Effector memory CD8-positive, alpha-beta T cell (primary cell): Measurements from ENCODE around the gene TMEM132E.

ENCODE experiments used
- ATAC-seq: fragments of 150-1000 bp; cut with Tn5 transposase; replicated peaks from 2 replicates; pipeline ENCODE4 v1.10.0; 2021; ENCODE audit warnings: mild to moderate bottlenecking, moderate library complexity
- DNase-seq, 3 experiments: peaks; one replicate each; pipeline ENCODE4 v3.0.0; 2021
- H3K27ac Mint-ChIP-seq, 2 donors: one replicate each; pipeline ENCODE4 v1.8.0; 2022; ENCODE audit warnings: mild to moderate bottlenecking in 2 of 2, mixed read lengths in 2 of 2, moderate library complexity in 2 of 2
- H3K27me3 Mint-ChIP-seq, 2 donors: one replicate each; pipeline ENCODE4 v1.8.0; 2022; ENCODE audit warnings: mixed read lengths in 2 of 2
- H3K36me3 Mint-ChIP-seq: one replicate; pipeline ENCODE4 v1.8.0; 2022; ENCODE audit warnings: mild to moderate bottlenecking, moderate library complexity, mixed read lengths; ENCODE audit not compliant: insufficient read depth
- H3K4me1 Mint-ChIP-seq, 2 donors: one replicate each; pipeline ENCODE4 v1.8.0; 2022; ENCODE audit warnings: low read depth in 2 of 2, mixed read lengths in 2 of 2
- H3K4me3 Mint-ChIP-seq, 2 donors: one replicate each; pipeline ENCODE4 v1.8.0; 2022; ENCODE audit warnings: mild to moderate bottlenecking in 2 of 2, mixed read lengths in 2 of 2, moderate library complexity in 2 of 2
- H3K9me3 Mint-ChIP-seq, 2 donors: one replicate each; pipeline ENCODE4 v1.8.0; 2022; ENCODE audit warnings: mixed read lengths in 2 of 2

TMEM132E gene

DNA sequence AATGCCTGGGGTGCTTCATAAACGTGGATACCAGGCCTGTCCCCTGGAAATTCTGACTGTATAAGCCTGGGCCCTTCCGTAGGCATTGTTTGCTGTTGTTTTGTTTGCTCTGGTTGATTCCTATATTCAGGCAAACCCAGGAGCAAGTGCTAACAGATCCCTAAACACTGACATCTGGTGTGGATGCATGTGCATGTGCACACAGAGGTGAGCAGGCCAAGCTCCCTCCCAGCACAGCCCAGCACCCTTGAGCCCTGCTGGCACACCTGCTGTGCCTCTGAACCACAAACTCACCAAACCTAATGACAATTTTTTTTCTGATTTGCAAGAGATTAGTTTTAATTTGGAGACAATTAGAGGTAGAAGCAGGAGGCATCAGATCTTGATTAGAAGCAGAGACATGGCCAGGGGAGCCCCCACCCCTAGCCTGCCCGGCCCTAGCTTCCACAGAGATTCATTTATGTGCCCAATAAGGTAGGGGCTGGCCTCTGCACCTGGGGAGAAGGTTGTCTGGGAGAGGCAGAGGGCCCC lies 40.4 kb downstream of the TMEM132E start:
- ATAC-seq (no peak), DNase-seq (no peak)
- H3K36me3 Mint-ChIP-seq = no peaks in the 10 kb centered on the region
- peaks cover 0 to 1% of the 10 kb centered on the region in 2 donors for H3K4me1 Mint-ChIP-seq
- H3K27me3 Mint-ChIP-seq = peaks cover 73 to 90% of the 10 kb centered on the region in 2 donors
- no peak overlapping the region for H3K4me3 Mint-ChIP-seq
- H3K27ac Mint-ChIP-seq = no peak overlapping the region
- H3K9me3 Mint-ChIP-seq = no peaks in the 10 kb centered on the region

DNA sequence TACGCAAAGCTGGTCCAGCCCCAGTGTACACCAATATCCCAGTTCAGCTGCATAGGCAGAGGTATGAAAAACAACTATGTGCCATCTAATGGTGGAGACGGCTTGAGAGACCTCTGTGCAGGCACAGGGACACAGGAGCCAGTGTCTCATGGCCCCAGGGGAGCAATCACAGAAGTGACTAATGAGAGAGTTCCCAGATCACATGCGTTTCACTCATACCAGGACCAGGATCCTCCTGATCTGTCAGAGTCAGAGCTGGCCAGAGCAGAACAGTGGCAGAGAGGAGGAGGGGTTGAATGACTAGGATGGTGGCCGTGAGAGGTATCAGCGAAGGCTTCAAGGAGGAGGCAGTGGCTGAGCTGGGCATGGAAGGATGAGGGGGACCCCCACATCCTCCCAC lies 41.1 kb downstream of the TMEM132E start:
- DNase-seq (no peak), ATAC-seq (no peak)
- Mint-ChIP-seq H3K4me3 (no peak overlapping the region), H3K27me3 (peaks cover 76 to 90% of the 10 kb centered on the region in 2 donors), H3K4me1 (peaks cover 0 to 1% of the 10 kb centered on the region in 2 donors), H3K9me3 (no peaks in the 10 kb centered on the region), H3K27ac (no peak overlapping the region), H3K36me3 (no peaks in the 10 kb centered on the region)

DNA sequence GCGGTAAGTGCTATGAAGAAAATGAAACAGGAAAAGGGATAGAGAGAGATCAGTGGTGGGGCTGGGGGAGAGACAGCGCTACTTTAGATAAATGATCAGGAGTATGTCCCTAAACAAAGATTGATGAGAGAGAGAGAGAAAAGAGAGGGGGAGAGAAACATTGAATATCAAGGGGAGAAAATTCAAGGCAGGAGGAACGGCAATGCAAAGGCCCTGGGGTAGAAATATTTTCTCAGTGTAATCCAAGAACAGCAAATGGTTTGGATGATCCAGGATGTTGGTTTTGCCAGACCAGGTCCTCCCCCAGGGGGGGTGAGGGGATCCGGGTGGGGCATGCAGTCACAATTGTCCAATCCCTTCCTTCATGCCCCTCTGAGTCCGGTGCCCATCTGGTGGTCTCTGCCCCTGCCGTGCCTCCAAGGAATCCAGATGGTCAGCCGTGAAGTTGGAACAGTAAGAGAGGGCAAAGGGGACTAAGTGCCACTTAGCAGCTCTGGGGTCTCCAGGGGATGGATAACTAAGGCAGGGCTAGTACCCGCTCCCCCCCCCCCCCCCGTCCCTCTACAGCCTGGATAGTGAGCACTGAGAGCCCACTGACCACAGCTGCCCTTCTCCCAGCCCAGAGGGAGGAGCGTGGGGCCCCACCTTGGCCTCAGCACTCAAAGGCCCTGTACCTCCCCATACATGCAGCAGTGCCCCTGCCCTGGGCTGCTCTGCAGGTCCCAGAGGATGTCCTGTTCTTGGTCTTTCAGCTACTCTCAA lies 43.7 kb downstream of the TMEM132E start:
- H3K9me3 Mint-ChIP-seq = no peaks in the 10 kb centered on the region
- DNase-seq (no peak), ATAC-seq (no peak)
- peaks cover 69 to 86% of the 10 kb centered on the region in 2 donors for H3K27me3 Mint-ChIP-seq
- H3K4me1 Mint-ChIP-seq = peaks cover 0 to 1% of the 10 kb centered on the region in 2 donors
- no peak overlapping the region for H3K4me3 Mint-ChIP-seq
- no peaks in the 10 kb centered on the region for H3K36me3 Mint-ChIP-seq
- H3K27ac Mint-ChIP-seq = no peak overlapping the region

DNA sequence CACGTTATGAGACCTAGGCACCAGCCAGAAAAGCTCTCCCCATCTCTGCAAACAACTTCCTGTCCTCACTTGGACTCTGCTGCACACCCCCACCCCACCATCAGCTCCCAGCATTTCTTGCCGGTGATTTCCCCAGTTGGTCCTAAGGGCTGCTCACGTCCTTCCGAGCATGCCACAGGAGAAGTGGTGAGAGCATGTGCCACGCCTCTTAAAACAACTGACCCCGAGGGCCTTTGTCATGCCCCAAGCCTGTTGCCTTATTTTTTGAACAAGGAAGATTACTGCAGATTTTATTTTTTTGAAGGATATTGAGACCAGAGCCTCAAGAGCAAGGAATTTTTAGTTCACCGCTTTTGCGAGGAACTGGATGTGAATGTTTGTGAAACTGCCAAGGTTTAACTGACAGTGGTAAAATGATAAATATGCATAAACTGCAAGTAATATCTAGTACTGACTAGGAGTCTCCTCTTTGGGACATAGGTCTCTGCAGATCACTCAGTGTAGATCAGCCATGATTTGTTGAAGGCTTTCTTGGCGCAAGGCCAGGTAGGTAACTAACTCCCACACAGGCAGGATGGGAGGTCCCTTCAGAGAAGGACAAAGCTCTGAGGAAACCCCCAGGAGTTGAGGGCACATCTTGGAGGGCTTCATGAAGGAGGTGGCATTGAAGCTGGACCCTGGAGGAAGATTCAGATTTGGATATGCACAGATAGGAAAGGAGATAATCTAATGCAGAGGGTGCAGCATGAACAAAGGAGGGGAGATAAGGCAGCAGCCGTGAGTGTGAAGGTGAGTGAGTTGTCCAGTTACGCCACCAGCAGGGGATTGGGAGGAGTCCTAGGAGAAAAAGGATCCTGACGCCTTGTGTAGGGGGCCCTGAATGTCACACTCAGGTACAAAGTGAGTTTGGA lies 44.7 kb downstream of the TMEM132E start:
- Mint-ChIP-seq H3K27ac (no peak overlapping the region), H3K36me3 (no peaks in the 10 kb centered on the region), H3K9me3 (no peaks in the 10 kb centered on the region), H3K4me1 (peaks cover 0 to 1% of the 10 kb centered on the region in 2 donors), H3K27me3 (peaks cover 75 to 92% of the 10 kb centered on the region in 2 donors), H3K4me3 (no peak overlapping the region)
- DNase-seq = no peak
- no peak for ATAC-seq

DNA sequence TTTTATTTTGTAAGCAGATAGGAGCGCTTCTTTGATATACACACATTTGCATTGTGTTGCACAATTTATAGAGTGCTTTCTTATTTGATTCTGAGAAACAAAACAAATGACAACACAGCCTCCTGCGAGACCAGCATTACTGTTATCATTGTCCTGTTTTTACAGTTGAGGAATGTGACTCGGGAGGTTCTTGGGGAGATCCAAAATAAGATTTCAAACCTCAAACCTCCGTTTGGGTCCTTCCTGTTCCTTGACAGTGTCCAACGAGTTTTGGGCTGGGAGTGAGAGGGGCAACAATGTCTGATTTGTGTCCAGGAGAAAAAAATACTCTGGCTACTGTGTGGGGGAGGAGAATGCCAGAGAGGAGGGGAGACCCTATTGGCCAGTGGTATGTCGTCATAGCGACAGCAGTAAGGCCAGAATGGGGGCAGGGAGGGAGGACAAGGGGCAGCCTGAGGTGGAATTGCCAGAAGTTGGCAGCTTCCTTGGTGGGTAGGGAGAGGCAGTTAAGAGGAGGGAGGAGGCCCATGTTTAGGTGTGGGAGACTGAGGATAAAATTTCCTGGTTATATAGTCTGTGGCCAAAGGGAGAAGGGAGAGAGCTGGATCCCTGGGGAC lies 45.5 kb downstream of the TMEM132E start:
- H3K27me3 Mint-ChIP-seq = peaks cover 74 to 92% of the 10 kb centered on the region in 2 donors
- DNase-seq (no peak), ATAC-seq (no peak)
- peaks cover 0 to 1% of the 10 kb centered on the region in 2 donors for H3K4me1 Mint-ChIP-seq
- no peak overlapping the region for H3K4me3 Mint-ChIP-seq
- H3K36me3 Mint-ChIP-seq = no peaks in the 10 kb centered on the region
- H3K9me3 Mint-ChIP-seq = no peaks in the 10 kb centered on the region
- no peak overlapping the region for H3K27ac Mint-ChIP-seq

DNA sequence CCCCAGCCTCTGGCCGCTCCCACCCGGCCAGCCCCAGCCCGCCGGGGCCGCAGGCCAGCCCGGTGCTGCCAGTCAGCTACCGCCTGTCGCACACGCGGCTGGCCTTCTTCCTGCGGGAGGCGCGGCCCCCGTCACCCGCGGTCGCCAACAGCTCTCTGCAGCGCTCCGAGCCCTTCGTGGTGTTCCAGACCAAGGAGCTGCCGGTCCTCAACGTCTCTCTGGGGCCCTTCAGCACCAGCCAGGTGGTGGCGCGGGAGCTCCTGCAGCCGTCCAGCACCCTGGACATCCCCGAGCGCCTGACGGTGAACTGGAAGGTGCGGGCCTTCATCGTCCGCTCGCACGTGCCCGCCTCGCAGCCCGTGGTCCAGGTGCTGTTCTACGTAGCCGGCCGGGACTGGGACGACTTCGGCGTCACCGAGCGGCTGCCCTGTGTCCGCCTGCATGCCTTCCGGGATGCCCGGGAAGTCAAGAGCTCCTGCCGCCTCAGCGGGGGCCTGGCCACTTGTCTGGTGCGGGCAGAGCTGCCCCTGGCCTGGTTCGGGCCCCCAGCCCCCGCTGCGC lies 46.8 kb downstream of the TMEM132E start:
- ATAC-seq (no peak), DNase-seq (no peak)
- peaks cover 0 to 1% of the 10 kb centered on the region in 2 donors for H3K4me1 Mint-ChIP-seq
- peaks cover 3% of the 10 kb centered on the region for H3K36me3 Mint-ChIP-seq
- H3K9me3 Mint-ChIP-seq = no peaks in the 10 kb centered on the region
- no peak overlapping the region for H3K27ac Mint-ChIP-seq
- H3K27me3 Mint-ChIP-seq = peaks cover 68 to 92% of the 10 kb centered on the region in 2 donors
- H3K4me3 Mint-ChIP-seq = no peak overlapping the region

DNA sequence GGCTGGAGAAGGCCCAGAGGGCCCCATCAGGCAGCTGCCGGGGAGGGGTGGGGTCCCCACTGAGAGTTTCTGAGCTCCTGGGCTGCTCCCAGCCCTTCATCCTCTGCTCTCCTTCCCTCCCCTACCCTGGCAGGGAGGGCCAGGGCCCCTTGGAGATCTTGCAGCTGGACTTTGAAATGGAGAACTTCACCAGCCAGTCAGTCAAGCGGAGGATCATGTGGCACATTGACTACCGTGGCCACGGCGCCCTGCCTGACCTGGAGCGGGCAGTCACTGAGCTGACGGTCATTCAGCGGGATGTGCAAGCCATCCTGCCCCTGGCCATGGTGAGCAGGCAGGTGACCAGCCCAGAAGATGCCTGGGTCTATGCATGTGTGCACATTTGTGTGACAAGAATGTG lies 49.5 kb downstream of the TMEM132E start:
- Mint-ChIP-seq H3K4me1 (peaks cover 0 to 3% of the 10 kb centered on the region in 2 donors), H3K36me3 (peaks cover 3% of the 10 kb centered on the region), H3K27ac (no peak overlapping the region), H3K27me3 (peaks cover 58 to 92% of the 10 kb centered on the region in 2 donors), H3K4me3 (no peak overlapping the region), H3K9me3 (no peaks in the 10 kb centered on the region)
- ATAC-seq (no peak), DNase-seq (no peak)

DNA sequence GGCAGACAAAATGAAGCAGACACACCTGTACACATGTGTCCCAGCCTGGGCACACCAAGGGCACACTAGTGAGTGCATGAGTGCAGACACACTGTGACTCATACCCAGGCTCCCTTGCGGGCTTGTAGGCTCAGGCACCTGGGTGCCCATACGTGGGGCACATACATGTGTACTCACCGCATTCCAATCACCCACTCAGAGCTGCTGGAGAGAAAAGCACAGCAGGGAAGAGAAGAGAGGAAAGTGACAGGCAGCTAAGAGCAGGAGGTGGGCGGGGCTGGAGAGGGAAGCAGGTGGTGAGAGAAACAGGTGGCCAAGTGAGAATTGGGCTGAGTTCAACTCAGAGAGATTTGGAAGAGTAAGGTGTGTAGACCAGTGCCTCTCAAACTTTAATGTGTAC lies 54.0 kb downstream of the TMEM132E start:
- H3K27me3 Mint-ChIP-seq = peaks cover 25 to 78% of the 10 kb centered on the region in 2 donors
- no peak for ATAC-seq
- H3K36me3 Mint-ChIP-seq = peaks cover 3% of the 10 kb centered on the region
- no peak overlapping the region for H3K4me3 Mint-ChIP-seq
- no peak overlapping the region for H3K27ac Mint-ChIP-seq
- no peak for DNase-seq
- peaks cover 2 to 9% of the 10 kb centered on the region in 2 donors for H3K4me1 Mint-ChIP-seq
- H3K9me3 Mint-ChIP-seq = no peaks in the 10 kb centered on the region

DNA sequence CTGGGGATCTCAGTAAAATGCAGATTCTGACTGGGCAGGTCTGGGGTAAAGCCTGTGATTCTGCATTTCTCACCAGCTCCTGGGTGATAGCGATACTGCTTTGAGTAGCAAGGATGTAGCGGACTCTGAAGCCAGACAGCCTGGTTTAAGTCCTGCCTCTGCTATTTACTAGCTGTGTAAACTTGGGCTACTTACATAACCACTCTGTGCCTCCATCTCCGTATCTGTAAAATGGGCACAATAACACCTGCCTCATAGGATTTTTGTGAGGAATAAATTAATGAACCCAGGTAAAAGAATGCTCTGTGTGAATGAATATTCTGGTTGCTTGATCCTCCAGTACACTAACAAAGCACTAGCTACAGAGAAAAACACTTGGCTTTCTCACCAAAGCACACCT lies 54.4 kb downstream of the TMEM132E start:
- no peaks in the 10 kb centered on the region for H3K9me3 Mint-ChIP-seq
- H3K27ac Mint-ChIP-seq = no peak overlapping the region
- no peak for DNase-seq
- H3K4me3 Mint-ChIP-seq = no peak overlapping the region
- H3K36me3 Mint-ChIP-seq = peaks cover 3% of the 10 kb centered on the region
- H3K4me1 Mint-ChIP-seq = peaks cover 3 to 11% of the 10 kb centered on the region in 2 donors
- ATAC-seq = no peak
- peaks cover 21 to 74% of the 10 kb centered on the region in 2 donors for H3K27me3 Mint-ChIP-seq

DNA sequence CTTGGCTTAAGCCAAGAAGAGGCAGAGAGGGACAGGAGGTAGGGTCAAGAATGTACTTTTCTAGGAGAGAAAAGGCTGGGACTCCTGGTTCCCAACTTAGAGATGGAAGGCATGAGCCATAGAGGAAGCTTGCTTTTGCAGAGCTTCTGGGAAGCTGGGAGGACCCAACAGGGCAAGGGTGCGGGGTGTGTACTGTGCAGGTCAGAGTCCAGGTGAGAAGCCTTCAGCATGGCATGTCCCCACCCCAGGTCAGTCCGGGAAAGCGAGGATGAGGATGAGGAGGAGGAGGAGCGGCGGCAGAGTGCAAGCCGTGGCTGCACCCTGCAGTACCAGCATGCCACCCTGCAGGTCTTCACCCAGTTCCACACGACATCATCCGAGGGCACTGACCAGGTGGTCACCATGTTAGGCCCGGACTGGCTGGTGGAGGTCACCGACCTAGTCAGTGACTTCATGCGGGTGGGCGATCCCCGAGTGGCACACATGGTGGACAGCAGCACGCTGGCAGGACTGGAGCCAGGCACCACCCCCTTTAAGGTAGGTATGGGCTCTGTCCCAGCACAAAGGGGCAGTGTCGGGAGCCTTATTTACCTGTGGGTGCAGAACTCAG lies 55.3 kb downstream of the TMEM132E start:
- H3K27ac Mint-ChIP-seq = no peak overlapping the region
- no peak for DNase-seq
- peaks cover 3 to 13% of the 10 kb centered on the region in 2 donors for H3K4me1 Mint-ChIP-seq

DNA sequence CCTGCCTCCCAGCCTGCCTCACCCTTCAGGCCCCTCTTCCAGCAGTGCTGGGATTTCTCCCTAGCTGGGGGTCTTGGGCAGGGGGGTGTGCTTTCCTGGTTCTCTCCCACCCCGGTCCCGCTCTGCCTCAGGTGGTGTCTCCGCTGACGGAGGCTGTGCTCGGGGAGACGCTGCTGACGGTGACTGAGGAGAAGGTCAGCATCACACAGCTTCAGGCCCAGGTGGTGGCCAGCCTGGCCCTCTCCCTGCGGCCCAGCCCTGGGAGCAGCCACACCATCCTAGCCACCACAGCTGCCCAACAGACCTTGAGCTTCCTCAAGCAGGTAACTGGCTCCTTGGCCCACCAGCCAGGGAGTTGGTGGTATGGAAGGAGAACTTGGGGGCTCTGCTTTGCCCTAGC lies 56.5 kb downstream of the TMEM132E start:
- no peaks in the 10 kb centered on the region for H3K36me3 Mint-ChIP-seq
- H3K4me3 Mint-ChIP-seq = no peak overlapping the region
- H3K27me3 Mint-ChIP-seq = peaks cover 30 to 73% of the 10 kb centered on the region in 2 donors
- H3K4me1 Mint-ChIP-seq = peaks cover 3 to 13% of the 10 kb centered on the region in 2 donors
- H3K27ac Mint-ChIP-seq = no peak overlapping the region
- DNase-seq (no peak), ATAC-seq (no peak)
- H3K9me3 Mint-ChIP-seq = no peaks in the 10 kb centered on the region

More for the DNA sequence above, 55.3 kb downstream of the TMEM132E start:
- ATAC-seq = no peak
- no peaks in the 10 kb centered on the region for H3K9me3 Mint-ChIP-seq
- no peak overlapping the region for H3K4me3 Mint-ChIP-seq
- peaks cover 3% of the 10 kb centered on the region for H3K36me3 Mint-ChIP-seq
- H3K27me3 Mint-ChIP-seq = peaks cover 18 to 73% of the 10 kb centered on the region in 2 donors

DNA sequence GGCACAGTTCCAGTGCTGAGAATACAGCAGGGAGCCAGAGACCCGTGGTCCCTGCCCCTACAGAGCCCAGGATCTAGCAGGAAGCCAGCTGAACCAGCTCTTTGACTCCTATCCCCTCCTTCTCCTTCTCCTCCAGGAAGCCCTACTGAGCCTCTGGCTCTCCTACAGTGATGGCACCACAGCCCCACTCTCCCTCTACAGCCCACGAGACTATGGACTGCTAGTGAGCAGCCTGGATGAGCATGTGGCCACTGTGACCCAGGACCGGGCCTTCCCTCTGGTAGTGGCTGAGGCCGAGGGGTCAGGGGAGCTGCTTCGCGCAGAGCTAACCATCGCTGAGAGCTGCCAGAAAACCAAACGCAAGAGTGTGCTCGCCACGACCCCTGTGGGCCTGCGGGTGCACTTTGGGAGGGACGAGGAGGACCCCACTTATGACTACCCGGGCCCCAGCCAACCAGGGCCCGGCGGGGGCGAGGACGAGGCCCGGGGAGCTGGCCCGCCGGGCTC lies 57.7 kb downstream of the TMEM132E start:
- H3K9me3 Mint-ChIP-seq = no peaks in the 10 kb centered on the region
- no peaks in the 10 kb centered on the region for H3K36me3 Mint-ChIP-seq
- peaks cover 34 to 72% of the 10 kb centered on the region in 2 donors for H3K27me3 Mint-ChIP-seq
- DNase-seq (no peak), ATAC-seq (no peak)
- H3K27ac Mint-ChIP-seq = peak overlapping the region in 1 of 2 donors; percentile 26
- peaks cover 3 to 13% of the 10 kb centered on the region in 2 donors for H3K4me1 Mint-ChIP-seq
- peak overlapping the region; percentile 80 to 86 for H3K4me3 Mint-ChIP-seq
